Measurements from ENCODE around the gene SORBS1. TPM values are rescaled to one million over a fixed set of nuclear protein-coding genes. Genes with fewer than 3 reads are reported as not detected.

Gene SORBS1
- total RNA-seq, 1 donor from 2014 or later, result 16.1 TPM

DNA sequence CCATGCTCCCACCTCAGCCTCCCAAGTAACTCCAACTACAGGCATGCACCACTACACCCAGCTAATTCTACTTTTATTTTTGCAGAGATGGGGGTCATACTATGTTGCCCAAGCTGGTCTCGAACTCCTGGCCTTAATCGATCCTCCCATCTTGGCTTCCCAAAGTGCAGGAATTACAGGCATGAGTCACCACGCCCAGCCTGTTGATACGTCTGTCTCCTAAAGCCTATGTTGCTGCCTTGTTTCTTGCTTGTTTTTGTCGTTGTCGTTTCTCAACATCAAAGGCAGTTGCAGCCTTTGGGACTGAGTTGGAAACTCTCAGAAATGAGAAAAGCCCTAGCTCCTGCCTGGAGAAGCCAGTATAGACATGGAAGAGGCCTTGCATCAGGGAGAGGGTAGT lies 49.9 kb downstream of the SORBS1 start:
- DNase-seq (ENCODE audit: low spot score), result no peak
- no peak for TF ChIP-seq EZH2phosphoT487 (IDR thresholded peaks at IDR 0.05)
- TF ChIP-seq, protein P1, sequence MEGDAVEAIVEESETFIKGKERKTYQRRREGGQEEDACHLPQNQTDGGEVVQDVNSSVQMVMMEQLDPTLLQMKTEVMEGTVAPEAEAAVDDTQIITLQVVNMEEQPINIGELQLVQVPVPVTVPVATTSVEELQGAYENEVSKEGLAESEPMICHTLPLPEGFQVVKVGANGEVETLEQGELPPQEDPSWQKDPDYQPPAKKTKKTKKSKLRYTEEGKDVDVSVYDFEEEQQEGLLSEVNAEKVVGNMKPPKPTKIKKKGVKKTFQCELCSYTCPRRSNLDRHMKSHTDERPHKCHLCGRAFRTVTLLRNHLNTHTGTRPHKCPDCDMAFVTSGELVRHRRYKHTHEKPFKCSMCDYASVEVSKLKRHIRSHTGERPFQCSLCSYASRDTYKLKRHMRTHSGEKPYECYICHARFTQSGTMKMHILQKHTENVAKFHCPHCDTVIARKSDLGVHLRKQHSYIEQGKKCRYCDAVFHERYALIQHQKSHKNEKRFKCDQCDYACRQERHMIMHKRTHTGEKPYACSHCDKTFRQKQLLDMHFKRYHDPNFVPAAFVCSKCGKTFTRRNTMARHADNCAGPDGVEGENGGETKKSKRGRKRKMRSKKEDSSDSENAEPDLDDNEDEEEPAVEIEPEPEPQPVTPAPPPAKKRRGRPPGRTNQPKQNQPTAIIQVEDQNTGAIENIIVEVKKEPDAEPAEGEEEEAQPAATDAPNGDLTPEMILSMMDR (IDR thresholded peaks at IDR 0.05), result no peak
- no peak for TF ChIP-seq EZH2 (IDR thresholded peaks at IDR 0.05)
- peaks cover 2% of the 10 kb centered on the region for H3K27me3 Mint-ChIP-seq (ENCODE audit: insufficient read depth, low read depth)
- no peak overlapping the region for H3K27ac Mint-ChIP-seq
- no peak overlapping the region for H3K27ac ChIP-seq
- no peaks in the 10 kb centered on the region for H3K9me3 Mint-ChIP-seq
- H3K9me3 ChIP-seq (ENCODE audit: low read depth), result no peaks in the 10 kb centered on the region
- peaks cover 19% of the 10 kb centered on the region for H3K4me1 ChIP-seq
- H2AFZ ChIP-seq (replicated peaks), result no peak overlapping the region
- H3K27me3 ChIP-seq, result no peaks in the 10 kb centered on the region
- H3K36me3 Mint-ChIP-seq, result no peaks in the 10 kb centered on the region
- H3K79me2 ChIP-seq (ENCODE audit: low read depth), result no peaks in the 10 kb centered on the region
- no peaks in the 10 kb centered on the region for H3K36me3 ChIP-seq
- H3K9ac ChIP-seq, result no peak overlapping the region
- H3K4me3 ChIP-seq, result no peak overlapping the region
- H3K4me2 ChIP-seq, result no peak overlapping the region
- H3K4me3 Mint-ChIP-seq, result no peak overlapping the region
- H3K4me1 Mint-ChIP-seq, result peaks cover 21% of the 10 kb centered on the region
- no peaks in the 10 kb centered on the region for H4K20me1 ChIP-seq (ENCODE audit: low read depth)
- H3F3A ChIP-seq (ENCODE audit: low read depth), result peaks cover 5% of the 10 kb centered on the region

DNA sequence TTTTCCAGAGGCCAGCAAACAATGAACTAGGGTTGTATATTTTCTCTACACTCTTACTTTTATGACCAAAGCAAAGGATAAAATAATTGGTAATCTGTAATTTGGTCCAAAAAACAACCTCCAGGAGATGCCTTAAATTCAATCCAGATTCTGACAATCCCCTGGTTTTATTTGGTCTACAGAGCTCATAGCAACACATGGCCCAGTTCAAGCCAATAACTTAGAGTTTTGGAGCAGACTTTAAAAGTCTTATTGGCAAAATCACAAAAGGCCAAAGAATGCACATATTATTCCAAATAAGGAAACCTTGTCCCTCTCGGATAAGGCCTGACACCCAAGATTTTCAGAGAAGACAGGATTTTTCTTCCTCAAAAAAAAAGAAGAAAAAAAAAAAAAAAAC lies 51.9 kb downstream of the SORBS1 start:
- Histone ChIP-seq H4K20me1 (ENCODE audit: low read depth) (no peaks in the 10 kb centered on the region), H3K9me3 (ENCODE audit: low read depth) (no peaks in the 10 kb centered on the region), H3K4me2 (no peak overlapping the region), H3K9ac (no peak overlapping the region), H3K27ac (peak overlapping the region; percentile 65), H2AFZ (replicated peaks) (no peak overlapping the region), H3K4me3 (no peak overlapping the region), H3F3A (ENCODE audit: low read depth) (peaks cover 5% of the 10 kb centered on the region), H3K79me2 (ENCODE audit: low read depth) (no peaks in the 10 kb centered on the region), H3K4me1 (peaks cover 37% of the 10 kb centered on the region), H3K36me3 (no peaks in the 10 kb centered on the region), H3K27me3 (no peaks in the 10 kb centered on the region)
- peaks cover 2% of the 10 kb centered on the region for H3K27me3 Mint-ChIP-seq (ENCODE audit: insufficient read depth, low read depth)
- H3K36me3 Mint-ChIP-seq, result no peaks in the 10 kb centered on the region
- H3K9me3 Mint-ChIP-seq, result no peaks in the 10 kb centered on the region
- DNase-seq (ENCODE audit: low spot score), result no peak
- H3K27ac Mint-ChIP-seq, result no peak overlapping the region
- TF ChIP-seq, protein P1 (IDR thresholded peaks at IDR 0.05), result no peak
- TF ChIP-seq EZH2 (IDR thresholded peaks at IDR 0.05) (no peak), EZH2phosphoT487 (IDR thresholded peaks at IDR 0.05) (no peak)
- H3K4me3 Mint-ChIP-seq, result no peak overlapping the region
- H3K4me1 Mint-ChIP-seq, result peaks cover 31% of the 10 kb centered on the region

DNA sequence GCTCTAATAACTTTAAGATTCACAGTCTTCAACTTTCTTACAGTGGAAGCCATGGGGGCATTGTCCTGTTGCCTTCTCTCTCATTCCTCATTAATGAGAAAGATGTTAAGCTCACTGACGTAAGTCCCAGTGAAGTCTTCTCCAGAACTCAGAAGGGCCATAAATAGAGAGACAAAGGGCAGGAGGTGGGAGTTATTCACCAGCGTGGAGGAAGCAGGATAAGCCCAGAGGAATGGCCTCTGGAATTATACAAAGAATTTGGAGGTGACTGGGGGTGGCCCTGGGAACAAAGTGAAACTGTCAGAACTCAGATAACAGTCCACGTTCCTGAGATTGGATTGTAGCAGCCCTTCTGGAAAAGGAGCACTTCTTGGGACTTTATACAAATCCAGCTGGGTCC lies 52.4 kb downstream of the SORBS1 start:
- Histone ChIP-seq H3K9me3 (ENCODE audit: low read depth) (no peaks in the 10 kb centered on the region), H3K9ac (no peak overlapping the region), H3K4me1 (peaks cover 37% of the 10 kb centered on the region), H3F3A (ENCODE audit: low read depth) (peaks cover 5% of the 10 kb centered on the region), H3K4me3 (no peak overlapping the region), H4K20me1 (ENCODE audit: low read depth) (no peaks in the 10 kb centered on the region), H3K27me3 (no peaks in the 10 kb centered on the region), H3K4me2 (no peak overlapping the region), H3K36me3 (no peaks in the 10 kb centered on the region), H2AFZ (replicated peaks) (no peak overlapping the region), H3K27ac (peak overlapping the region; percentile 65), H3K79me2 (ENCODE audit: low read depth) (no peaks in the 10 kb centered on the region)
- TF ChIP-seq EZH2 (IDR thresholded peaks at IDR 0.05) (no peak), EZH2phosphoT487 (IDR thresholded peaks at IDR 0.05) (no peak)
- TF ChIP-seq, protein P1 (IDR thresholded peaks at IDR 0.05), result no peak
- peaks cover 31% of the 10 kb centered on the region for H3K4me1 Mint-ChIP-seq
- H3K9me3 Mint-ChIP-seq, result no peaks in the 10 kb centered on the region
- no peak overlapping the region for H3K27ac Mint-ChIP-seq
- DNase-seq (ENCODE audit: low spot score), result peak; percentile 55
- H3K27me3 Mint-ChIP-seq (ENCODE audit: insufficient read depth, low read depth), result peaks cover 2% of the 10 kb centered on the region
- H3K36me3 Mint-ChIP-seq, result no peaks in the 10 kb centered on the region
- no peak overlapping the region for H3K4me3 Mint-ChIP-seq

Measured in neural progenitor cell (in vitro differentiated cells).